ENCODE results near the gene TATDN2.
"Not testable (repeated sequence)": the region's sequence is repeated elsewhere in the genome, so short reads cannot be mapped to it uniquely, and the experiment has no call there.

The TATDN2 gene

DNA sequence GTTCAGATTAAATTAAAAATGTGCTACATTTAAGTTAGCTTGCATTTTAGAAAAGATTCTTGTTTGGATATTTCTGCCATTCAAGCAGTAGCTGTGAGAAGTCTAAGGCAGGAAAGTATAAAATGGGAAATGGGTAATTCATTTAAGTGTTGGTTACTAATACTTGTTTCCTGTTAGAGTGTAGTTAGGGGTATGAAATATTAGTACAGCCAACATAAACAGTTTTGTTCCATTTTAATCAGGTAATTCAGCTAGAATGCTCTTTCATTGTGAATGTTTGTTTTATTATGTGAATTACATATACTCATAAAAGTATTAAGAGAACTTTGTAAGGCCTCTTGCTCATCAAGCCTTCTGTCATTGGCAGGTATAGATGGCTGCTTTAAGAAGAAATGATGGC is 19.9 kb downstream of the TATDN2 start:
- no peak for DNase-seq (ENCODE audit: low spot score)

DNA sequence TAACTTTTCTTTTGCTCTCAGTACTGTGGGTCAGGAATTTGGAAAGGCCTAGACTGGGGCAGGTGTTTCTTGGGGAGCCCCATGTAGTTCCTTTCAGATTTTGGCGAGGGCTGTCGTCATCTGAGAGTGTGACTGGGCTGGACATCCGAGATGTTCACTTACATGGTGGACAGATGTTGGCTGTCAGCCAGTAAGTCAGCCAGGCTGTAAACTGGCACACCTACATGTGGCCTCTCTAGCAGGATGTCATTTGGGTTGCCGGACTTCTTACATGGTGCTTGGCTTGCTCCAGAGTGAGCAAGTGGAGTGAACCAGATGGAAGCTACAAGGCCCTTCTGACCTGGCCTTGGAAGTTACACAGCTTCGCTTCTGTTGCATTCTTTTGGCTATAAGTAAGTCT is 20.7 kb downstream of the TATDN2 start:
- no peak for DNase-seq (ENCODE audit: low spot score)

DNA sequence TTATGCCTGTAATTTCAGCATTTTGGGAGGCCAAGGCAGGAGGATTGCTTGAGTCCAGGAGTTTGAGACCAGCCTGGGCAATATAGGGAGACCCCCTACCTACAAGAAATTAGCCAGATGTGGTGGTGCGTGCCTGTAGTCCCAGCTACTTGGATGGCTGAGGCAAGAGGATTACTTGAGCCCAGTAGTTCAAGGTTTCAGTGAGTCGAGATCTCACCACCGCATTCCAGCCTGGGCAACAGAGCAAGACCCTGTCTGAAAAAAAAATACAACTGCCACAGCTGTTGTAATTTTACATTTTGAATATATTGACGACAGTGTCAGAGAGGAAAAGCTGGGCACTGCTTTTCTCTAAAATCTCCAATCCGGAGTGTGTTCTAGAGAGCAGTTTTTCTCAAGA is 21.2 kb downstream of the TATDN2 start:
- no peak for DNase-seq (ENCODE audit: low spot score)

DNA sequence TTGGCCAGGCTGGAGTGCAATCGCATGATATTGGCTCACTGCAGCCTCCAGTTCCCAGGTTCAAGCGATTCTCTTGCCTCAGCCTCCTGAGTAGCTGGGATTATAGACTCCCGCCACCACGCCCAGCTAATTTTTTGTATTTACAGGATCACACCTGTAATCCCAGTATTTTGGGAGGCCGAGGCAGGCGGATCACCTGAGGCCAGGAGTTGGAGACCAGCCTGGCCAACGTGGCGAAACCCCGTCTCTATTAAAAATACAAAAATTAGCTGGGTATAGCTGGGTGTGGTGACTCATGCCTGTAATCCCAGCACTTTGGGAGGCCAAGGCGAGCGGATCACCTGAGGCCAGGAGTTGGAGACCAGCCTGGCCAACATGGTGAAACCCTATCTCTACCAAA is 24.2 kb downstream of the TATDN2 start:
- not testable (repeated sequence) for DNase-seq (ENCODE audit: low spot score)

DNA sequence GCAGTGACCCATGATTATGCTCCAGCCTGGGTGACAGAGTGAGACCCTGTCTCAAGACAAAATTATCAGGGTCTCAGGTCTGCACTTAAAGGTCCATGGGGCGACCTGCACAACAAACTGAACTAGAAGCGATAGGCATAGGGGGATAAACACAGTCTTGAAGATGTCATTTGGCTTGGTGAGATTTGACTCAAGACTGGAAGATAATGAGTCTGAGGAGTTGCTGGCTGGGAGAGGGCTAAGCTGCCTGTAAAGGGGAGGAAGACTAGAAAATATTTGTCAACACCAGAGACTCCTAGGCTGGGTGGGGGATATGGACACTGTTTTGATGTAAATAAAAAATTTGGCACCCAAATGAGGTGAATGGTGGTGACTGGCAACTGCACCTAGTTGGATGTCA is 24.7 kb downstream of the TATDN2 start:
- no peak for DNase-seq (ENCODE audit: low spot score)

DNA sequence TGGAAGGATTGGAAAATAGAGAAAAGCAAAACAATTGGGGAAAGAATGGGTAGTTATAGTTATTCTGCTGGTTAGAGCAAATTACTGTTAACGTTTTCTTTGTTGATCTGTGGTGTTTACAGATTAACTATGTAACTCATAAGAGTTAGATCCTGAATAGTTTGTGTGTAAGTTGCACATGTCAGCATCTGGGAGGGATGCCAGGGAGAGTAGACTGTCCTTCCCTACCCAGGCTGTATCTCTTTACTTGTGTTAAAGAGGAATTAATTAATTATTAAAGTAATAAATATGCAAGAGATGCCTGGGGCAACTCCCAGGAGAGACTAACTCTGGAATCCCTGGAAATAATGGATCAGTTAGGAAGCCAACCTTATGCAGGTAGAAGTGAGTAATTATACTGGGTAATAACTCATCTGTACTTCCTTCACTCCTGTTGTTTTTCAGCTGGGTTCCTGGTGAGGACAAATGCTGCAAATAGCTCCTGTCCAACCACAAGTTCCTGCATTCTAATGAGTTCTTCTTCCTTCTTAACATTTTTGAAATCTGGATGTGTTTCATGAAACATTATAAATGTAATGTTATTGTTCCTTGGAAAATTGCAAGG is 25.5 kb downstream of the TATDN2 start:
- no peak for DNase-seq (ENCODE audit: low spot score)

DNA sequence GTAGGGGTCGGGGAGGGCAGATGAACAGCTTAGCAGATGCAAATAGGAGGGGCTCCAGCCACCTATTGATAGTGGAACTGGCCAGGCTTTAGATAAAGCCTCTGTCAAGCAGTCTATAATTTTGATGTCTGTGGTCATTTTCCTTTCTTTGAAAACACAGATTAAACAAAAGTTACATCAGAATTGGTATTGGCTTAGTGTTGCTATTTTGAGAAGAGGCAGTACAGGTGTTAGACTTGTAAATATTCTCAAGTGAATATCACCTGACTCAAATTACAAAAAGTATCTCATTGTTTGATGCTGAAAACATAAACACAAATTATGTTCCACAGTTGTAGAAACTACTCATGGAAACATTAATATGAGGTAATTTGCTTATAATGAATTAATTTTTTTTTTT is 26.3 kb downstream of the TATDN2 start:
- DNase-seq (ENCODE audit: low spot score), result no peak

DNA sequence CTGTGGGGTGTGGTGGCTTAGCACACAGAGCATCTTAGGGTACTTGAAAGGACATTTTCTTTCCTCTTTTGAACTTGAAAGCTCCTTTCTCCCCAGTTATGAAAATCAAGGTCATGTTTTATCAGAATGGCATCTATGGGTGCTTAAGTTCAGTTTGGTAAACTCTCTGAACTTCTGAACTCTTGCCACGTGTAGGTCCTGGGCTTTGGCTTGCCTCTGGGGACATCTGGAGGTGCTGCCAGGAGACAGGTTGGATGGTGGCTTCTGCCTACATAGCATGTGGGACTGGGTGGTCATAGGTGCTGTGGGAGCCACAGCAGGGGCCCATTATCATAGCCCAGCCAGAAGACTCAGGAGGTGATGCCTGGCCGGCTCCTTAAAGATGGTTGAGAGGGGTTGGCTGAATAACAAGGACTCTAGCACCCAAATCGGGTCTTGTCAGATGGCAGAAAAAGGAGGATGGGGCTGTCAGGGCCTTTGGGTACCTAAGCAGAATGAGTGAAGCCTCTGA is 28.9 kb downstream of the TATDN2 start:
- no peak for DNase-seq (ENCODE audit: low spot score)

DNA sequence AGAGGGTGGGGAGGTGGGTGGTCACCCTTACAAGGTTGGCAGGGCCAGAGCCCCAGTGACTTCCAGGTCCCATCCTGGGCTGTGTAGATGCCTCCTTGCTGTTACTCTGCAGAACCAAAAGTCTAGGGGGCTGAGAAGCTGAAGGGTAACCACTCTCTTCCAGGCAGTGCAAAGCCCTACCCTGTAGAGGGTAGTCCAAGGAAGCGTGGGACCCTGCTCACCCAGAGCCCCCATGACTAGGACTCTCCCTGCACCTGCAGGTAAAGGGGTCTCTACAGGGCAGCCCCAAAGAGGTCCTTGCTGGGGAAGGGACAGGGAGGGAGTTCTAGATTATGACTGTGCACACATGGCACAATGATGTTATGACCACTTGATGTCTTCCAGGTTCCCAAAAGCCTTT is 30.2 kb downstream of the TATDN2 start:
- DNase-seq (ENCODE audit: low spot score), result no peak

DNA sequence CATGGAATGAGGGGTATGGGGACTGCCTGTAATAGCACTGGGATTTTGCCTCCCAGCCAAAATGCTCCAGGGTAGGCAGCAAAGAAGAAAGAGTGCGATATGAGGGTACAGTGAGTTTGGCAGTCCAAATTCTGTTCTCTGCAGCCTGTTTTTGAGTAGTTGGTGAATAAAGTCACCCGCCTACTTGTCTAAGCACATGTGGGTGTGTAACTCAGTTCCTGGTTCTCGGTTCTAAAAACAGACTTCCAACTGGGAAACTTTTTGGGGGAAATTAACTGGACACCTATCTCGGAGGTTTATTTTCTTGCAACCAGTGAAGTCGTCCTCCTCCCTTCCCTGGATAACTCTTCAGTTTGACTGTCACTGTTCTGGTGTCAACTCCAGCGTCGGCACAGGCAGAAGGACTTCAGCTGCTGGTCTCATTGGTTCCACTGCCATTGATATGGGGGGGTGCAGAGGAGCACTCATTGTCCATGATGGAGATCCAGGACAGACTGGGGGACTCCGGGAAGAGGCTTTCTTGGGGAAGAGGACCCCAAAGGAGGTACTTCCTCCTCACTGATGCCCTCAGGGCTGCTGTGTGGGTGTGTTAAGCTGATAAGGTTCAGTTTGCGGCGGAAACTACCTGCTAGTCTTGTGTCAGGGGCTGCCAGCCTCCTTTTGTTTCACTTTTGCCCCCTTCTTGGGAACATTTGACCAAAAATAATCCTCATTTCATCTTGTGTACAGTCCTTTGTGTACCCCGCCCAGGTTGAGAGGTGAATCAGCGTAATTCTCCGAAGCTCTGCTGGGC is 31.3 kb downstream of the TATDN2 start:
- no peak for DNase-seq (ENCODE audit: low spot score)

DNA sequence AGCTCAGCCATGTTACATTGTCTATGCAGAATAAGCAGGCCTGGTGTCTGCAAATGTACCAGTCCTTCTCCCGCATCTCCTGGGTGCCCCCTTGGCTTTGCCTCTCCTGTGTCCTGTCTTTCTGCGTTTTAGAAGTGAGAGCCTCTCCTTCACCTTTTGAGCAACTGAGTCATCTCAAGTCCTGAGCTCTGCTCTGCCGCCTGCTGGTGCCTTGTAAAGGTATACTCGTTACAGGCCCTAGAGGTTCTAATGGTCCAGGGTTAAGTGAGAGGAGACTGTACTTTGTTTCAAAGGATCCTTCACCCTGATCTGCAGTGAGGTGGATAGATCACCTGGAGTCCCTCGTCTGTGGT is 31.9 kb downstream of the TATDN2 start:
- no peak for DNase-seq (ENCODE audit: low spot score)

DNA sequence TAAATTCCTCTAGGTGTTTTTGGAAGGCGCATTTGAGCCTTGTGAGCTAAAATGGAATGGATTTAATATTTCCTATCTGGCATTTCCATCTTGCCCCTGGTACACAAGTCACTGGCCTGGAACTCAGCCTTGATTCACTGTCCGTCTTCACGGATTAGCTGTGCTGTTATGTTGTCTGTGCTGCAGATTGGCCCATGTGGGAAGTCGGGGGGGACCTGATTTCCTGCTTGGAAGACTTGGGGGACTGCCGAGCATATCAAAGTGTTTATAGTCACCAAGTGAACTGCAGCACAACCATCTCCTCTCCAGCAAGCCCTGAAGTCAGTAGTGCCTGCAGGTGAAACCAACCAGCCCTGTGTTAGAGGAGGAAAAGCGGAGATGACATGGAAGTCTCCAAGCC is 32.3 kb downstream of the TATDN2 start:
- no peak for DNase-seq (ENCODE audit: low spot score)

DNA sequence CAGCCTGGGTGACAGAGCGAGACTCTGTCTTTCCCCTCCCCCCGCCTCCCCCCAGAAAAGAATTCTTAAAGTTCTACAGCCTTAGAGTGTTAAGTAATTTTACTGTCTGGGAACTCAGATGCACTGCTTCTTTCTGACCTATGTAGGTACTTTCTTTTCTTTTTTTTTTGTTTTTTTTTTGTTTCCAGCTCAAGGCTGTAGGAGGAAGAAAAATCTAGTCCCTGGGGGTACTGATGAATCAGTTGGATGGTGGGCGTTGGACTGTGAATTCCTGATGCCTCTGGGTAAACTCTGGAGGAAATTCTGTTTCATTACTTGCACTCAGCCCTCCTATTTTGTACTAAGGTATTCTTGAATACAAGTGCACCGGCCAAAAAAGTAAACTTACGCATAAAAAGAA is 33.7 kb downstream of the TATDN2 start:
- no peak for DNase-seq (ENCODE audit: low spot score)

DNA sequence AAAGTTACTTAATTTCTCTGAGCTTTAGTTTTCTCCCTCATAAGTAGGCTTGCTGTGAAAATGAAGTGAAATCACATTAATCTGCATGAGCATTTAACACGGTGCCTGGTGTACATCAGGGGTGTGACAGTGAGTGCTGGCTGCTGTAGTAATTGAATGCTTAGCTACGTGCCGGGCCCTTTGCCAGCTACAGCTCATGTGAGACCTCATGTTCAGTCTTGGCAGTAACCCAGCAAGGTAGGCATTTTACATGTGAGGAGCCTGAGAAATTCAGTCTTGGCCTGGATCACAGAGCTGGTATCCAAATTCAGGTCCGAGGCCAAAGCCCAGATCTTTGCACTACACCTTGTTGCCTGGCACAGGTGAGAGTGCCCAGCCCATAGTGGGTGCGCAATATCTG is 35.4 kb downstream of the TATDN2 start:
- no peak for DNase-seq (ENCODE audit: low spot score)

DNA sequence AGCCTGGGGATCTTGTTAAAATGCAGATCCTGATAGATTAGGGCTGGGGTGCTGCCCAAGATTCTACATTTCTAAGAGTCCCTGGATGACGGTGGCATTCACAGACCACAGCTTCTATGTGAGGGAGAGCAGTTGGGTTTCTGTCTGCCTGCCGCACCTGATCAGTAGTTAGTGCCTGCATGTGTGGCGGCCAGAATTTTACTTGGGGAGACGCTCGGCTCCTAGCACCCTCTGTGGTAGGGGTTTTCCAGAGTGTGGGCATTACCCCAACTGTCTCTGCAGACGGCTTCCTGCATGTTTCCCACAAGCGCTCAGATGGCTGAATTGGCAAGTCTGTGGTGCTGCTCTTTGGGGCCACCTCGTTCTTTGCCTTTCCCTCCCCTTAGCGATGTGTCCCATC is 36.2 kb downstream of the TATDN2 start:
- DNase-seq (ENCODE audit: low spot score), result peak; percentile 58

DNA sequence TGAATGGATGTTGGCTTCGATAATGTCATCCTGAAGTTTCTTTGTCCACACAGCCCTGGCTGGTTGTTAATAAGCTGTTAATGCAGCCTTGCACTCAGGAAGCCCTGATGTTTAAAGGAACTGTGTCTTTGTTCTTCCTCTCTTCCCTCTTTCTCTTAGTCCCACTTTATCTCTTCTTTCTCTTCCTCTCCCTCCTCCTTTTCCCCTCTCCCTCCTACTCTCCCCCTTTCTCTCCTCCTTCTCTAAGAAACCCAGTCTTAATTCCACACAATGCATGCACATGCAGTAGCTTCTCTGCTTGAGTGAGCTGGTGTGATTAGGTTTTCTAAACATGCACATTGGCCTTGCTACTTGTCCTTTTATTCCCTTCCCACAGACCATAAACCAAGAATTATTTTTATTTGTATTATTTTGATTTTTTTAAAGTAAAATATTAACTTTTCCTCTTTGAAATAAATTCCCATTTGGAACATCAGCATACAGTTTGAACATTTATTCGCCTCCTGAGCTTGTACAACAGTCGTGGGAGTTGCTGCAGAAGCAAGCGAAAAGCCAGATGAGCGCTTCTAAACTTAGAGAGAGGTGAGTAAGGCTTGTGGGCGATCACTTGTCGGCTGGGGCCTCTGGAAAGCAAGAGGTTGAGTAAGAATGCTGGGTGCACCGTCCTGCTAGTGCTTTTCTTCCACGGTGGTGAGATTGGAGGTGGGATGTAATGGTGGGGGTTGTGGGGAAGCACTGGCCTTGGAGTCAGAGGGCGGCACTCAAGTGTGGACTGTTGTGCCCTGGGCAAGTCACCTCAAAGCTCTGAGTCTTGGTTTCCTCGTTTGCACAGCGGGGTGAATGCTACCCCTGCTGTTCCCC is 37.2 kb downstream of the TATDN2 start:
- DNase-seq (ENCODE audit: low spot score), result no peak

DNA sequence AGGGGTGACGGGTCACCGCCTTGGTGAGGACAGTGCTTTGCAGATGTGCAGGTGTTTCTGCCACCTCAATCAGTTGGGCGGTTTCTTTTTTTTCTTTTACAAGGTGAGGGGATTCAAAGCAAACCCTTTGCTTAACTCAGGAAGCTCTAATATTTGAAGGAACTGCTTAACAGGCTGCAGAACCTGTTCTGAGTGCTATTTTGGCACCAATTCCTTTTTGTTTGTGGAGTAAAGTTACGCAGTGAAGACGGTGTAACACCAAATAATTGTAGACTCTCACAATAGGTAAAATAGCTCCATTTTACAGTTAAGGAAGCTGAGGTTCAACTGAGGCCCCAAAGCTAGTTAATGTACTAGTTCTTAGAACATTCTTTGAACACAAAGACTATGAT is 37.9 kb downstream of the TATDN2 start:
- no peak for DNase-seq (ENCODE audit: low spot score)

DNA sequence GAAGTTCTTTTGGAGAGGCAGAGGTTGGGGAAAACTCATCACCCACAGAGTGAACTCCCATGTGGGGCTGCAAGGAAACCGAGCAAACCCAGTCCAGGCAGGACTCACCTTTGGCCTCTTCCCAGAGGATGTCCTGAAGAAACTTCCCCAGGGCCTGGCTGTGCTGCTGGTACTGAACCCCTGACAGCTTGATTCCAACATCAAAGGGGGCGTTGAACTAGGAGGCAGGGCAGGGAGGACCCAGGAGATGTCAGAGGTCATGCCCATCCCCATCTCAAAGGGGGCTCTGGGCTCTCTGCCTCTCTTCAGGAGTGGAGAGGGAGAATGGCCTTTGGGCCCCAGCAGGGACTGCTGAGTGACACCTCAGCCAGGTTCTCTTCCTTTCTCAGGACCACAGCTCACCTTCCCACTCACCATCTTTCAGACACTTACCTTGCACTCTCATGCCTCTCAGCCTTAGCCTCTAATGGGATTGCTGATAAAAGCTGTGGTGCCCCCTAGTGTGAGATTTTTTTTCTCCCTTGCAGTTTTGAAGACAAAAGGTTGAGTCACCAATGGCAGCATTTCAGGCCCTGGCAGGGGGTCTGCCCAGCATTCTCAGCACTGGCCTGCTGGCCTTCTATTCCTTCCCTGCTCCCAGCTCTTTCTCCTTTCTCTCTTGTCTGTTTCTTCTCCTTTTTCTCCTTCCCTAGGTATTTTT is 38.5 kb downstream of the TATDN2 start:
- peak; percentile 52 for DNase-seq (ENCODE audit: low spot score)

DNA sequence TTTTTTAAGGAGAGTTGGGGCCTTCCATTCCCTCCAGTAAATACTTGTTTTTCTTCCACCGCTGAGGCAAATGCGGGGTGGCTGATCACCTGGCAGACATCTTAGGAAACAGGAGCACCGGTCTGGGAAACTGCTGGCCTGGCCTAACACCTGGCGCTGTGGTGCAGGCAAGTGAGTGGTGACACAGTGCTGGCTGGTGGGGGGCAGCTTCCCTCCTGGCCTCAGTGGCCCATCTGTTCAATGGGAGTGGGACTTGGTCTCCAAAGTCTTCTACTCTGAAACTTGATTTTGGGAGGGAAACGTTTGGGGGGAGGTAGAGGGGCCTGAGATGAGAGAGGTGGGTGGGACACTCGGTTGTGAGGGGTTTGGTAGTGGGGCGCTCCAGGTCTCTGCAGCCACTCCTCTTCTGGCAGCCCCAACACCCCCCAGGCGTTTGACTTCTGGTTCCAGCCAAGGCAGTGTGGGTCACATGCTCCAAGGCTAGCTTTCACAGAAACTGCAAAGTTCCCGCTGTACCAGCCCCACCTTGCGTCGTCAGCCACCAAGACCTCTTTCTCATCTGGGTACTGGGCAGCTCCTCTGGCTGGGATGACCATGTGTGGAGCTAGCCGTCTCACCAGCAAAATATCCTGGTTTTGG is 39.8 kb downstream of the TATDN2 start:
- DNase-seq (ENCODE audit: low spot score), result no peak

DNA sequence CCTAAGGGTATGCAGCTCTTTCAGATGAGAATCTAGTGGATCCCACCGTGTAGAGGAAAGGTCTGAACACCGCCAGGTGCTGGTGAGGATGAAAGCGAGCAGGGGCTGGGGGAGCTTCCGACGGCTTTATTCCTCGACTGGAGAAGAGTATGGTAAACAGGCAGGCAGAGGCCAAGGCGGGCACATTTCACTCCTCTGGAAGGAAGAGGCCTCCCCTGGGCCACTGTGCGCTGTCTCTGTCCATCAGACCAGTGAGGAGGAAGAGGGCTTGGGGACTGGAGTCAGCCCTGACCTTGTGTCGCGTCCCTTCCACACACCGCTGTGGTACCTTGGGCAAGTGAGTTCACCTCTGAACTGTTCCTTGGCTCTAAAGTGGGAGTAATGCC is 40.3 kb downstream of the TATDN2 start:
- no peak for DNase-seq (ENCODE audit: low spot score)

DNA sequence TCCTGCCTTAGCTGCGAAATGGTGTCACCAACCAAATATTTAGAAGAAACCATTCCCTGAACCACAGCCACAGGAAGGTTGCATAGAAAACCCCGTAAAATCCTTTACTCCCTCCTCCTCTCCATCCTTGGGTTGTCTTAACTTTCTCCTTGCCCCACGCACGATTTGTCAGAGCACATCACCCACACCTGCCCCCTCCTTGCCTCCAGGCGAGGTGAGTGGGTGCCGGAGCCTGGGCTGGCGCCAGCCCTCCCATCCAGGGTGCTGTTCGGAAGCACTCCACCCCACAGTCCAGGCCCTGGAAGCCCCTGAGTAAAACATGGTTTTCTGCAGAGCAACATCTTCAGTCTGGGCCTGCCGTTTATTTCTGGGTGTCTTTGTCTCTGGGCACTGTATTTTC is 40.8 kb downstream of the TATDN2 start:
- no peak for DNase-seq (ENCODE audit: low spot score)

DNA sequence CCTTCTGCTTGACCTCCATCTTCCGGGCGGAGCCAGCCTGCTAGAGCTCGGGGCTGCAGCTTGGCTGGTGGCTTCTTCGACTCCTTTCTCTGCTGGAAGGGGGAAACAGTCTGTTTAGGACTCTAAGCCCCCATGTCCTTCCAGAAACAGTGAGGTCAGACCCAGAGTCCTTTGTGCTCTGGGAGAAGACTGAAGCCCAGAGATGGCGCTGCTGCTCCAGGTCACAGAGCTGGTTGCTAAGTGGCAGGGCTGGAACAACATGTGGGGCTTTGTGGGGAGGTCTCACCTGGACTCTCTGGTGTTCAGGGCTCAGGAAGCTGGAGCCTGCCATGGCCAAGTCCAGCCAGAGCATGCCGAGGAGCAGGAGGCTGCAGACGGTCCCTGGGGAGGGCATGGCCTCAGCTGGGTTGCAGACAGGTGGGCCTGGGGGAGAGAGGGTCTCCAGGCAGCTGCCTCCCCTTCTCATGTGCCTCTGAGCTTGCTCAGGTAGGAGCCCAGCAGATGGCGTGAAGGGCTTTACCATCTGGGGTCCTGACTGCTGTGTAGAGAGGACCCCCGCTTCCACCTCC is 41.6 kb downstream of the TATDN2 start:
- no peak for DNase-seq (ENCODE audit: low spot score)

Data from CD4-positive, alpha-beta T cell treated with Interleukin-6 at 100 ng/mL for 8 hours (primary cell).